Retinal pigment epithelial cell (primary cell): ENCODE data around the gene ZFYVE28.

ENCODE experiments used
- DNase-seq: peaks from one replicate; pipeline ENCODE4 v3.0.0-alpha.2; 2010; ENCODE audit warnings: low read depth
- H3K4me3 ChIP-seq: 2 replicates; pipeline ENCODE4 v1.5.1; 2011; ENCODE audit warnings: mild to moderate bottlenecking, low read length, control low read depth, moderate library complexity
- CTCF ChIP-seq: conservative IDR thresholded peaks from 2 replicates; pipeline ENCODE4 v1.5.1; 2011; ENCODE audit warnings: low read depth, low read length, control low read depth, inconsistent platforms

The ZFYVE28 gene

GRCh38 chr4:2443956-2444740 lies 25.7 kb upstream of the ZFYVE28 start:
- DNase-seq, result no peak
- no peak overlapping the region for H3K4me3 ChIP-seq
- no peak for TF ChIP-seq CTCF

GRCh38 chr4:2443061-2443730 lies 24.8 kb upstream of the ZFYVE28 start:
- no peak overlapping the region for H3K4me3 ChIP-seq
- no peak for DNase-seq
- no peak for TF ChIP-seq CTCF

GRCh38 chr4:2442175-2442993 lies 23.9 kb upstream of the ZFYVE28 start:
- no peak for TF ChIP-seq CTCF
- no peak for DNase-seq
- H3K4me3 ChIP-seq, result no peak overlapping the region

- TF ChIP-seq CTCF, result peak; percentile 95
- peak; percentile 37 for DNase-seq
- no peak overlapping the region for H3K4me3 ChIP-seq
Measured at GRCh38 chr4:2441393-2442174, 23.1 kb upstream of the ZFYVE28 start.

- no peak for TF ChIP-seq CTCF
- no peak overlapping the region for H3K4me3 ChIP-seq
- no peak for DNase-seq
Measured at GRCh38 chr4:2438822-2439718, 20.6 kb upstream of the ZFYVE28 start.
